K562 (cell line): ENCODE data around the gene PPM1L. TPM values are rescaled to one million over a fixed set of nuclear protein-coding genes. Genes with fewer than 3 reads are reported as not detected.

Experiments used
- ATAC-seq: fragments of 200-7000 bp; cut with Tn5 transposase; 3 replicates; pipeline ENCODE4 v1.9.1; 2020; ENCODE audit warnings: moderate library complexity
- BruUV-seq: library from RNA; stranded (reverse); fragments of 400-500 nt; replicated peaks from 2 replicates; lab custom pipeline; 2021; lab: Mats Ljungman, UMichigan
- CTCF ChIA-PET: fragments of 300-600 bp; formaldehyde crosslinking; extraction: SDS; loops from one replicate; lab custom pipeline; 2021; ENCODE audit warnings: low intra/inter-chr PET ratio; lab: Yijun Ruan, JAX
- POLR2A ChIA-PET: fragments of 300-600, 350-650 bp; sonication (Branson Sonifier 250); formaldehyde crosslinking; extraction: SDS; loops from one replicate; lab custom pipeline; 2021; ENCODE audit warnings: antibody characterized with exemption, inconsistent platforms; lab: Yijun Ruan, JAX
- DNase-seq, 4 experiments: peaks; one replicate each; pipeline versions ENCODE4 v3.0.0 to v3.0.0-alpha.2; 2011 to 2018; ENCODE audit warnings: low spot score in 3 of 4, mixed read lengths in 3 of 4; ENCODE audit errors: extremely low read depth in 1 of 4
- FAIRE-seq: peaks from 2 replicates; lab custom pipeline; 2011; peaks lifted over from hg19 to GRCh38; lab: Jason Lieb, UNC
- H2AFZ ChIP-seq: 2 replicates; pipeline ENCODE4 v1.6.0; 2011; ENCODE audit warnings: low read depth, low read length, control low read depth, inconsistent platforms
- H3K27ac ChIP-seq: fragments of 200-600 bp; 3 replicates; pipeline ENCODE4 v1.8.0; 2011; ENCODE audit warnings: low read depth, mild to moderate bottlenecking, control low read depth, inconsistent platforms, low read length, moderate library complexity, mixed read lengths; ENCODE audit errors: extremely low read depth
- H3K27me3 ChIP-seq, 2 experiments: fragments of 300-600 bp in 1 of 2; 2 replicates in 1 of 2; 3 replicates in 1 of 2; pipeline versions ENCODE4 v1.6.0 to v1.8.0; 2011; ENCODE audit warnings: inconsistent platforms in 2 of 2, low read length in 2 of 2, mild to moderate bottlenecking in 1 of 2, mixed read lengths in 1 of 2, moderate library complexity in 1 of 2; ENCODE audit not compliant: control insufficient read depth in 2 of 2, insufficient read depth in 2 of 2
- H3K36me3 ChIP-seq: fragments of 300-600 bp; 3 replicates; pipeline ENCODE4 v1.8.0; 2011; ENCODE audit warnings: mild to moderate bottlenecking, low read length, inconsistent platforms; ENCODE audit not compliant: control insufficient read depth, insufficient read depth
- H3K4me1 ChIP-seq, 2 experiments: fragments of 200-600 bp in 1 of 2; replicated peaks in 1 of 2; 2 replicates in 1 of 2; 3 replicates in 1 of 2; pipeline versions ENCODE4 v1.5.1 to v1.8.0; 2011; ENCODE audit warnings: inconsistent platforms in 2 of 2, low read length in 2 of 2, mild to moderate bottlenecking in 1 of 2, mixed read lengths in 1 of 2, moderate library complexity in 1 of 2; ENCODE audit not compliant: control insufficient read depth in 2 of 2, insufficient read depth in 2 of 2
- H3K4me2 ChIP-seq: 2 replicates; pipeline ENCODE4 v1.6.1; 2011; ENCODE audit warnings: low read length, control low read depth, inconsistent platforms, mixed read lengths; ENCODE audit not compliant: insufficient read depth
- H3K4me3 ChIP-seq: fragments of 200-600 bp; sonication (generic), shearing (Covaris generic); 2 replicates; pipeline ENCODE4 v1.5.1; 2016; ENCODE audit warnings: control low read depth, inconsistent platforms
- H3K79me2 ChIP-seq: fragments of 200-600 bp; 3 replicates; pipeline ENCODE4 v1.8.0; 2011; ENCODE audit warnings: low read length, inconsistent platforms; ENCODE audit not compliant: control insufficient read depth, insufficient read depth
- H3K9ac ChIP-seq, 2 experiments: 2 replicates each; pipeline versions ENCODE4 v1.6.0 to v1.6.1; 2011; ENCODE audit warnings: low read depth in 2 of 2, low read length in 2 of 2, control low read depth in 1 of 2, inconsistent platforms in 1 of 2, mild to moderate bottlenecking in 1 of 2, mixed read lengths in 1 of 2; ENCODE audit not compliant: insufficient read depth in 1 of 2
- H3K9me1 ChIP-seq: one replicate; pipeline ENCODE4 v1.6.0; 2011; ENCODE audit warnings: inconsistent platforms, mild to moderate bottlenecking, low read length, moderate library complexity; ENCODE audit not compliant: control insufficient read depth, insufficient read depth
- H3K9me3 ChIP-seq: replicated peaks from 2 replicates; pipeline ENCODE4 v1.5.1; 2011; ENCODE audit warnings: low read depth, low read length, inconsistent platforms; ENCODE audit not compliant: control insufficient read depth, insufficient read depth
- H4K20me1 ChIP-seq: replicated peaks from 2 replicates; pipeline ENCODE4 v1.6.1; 2011; ENCODE audit warnings: low read length, inconsistent platforms, mixed read lengths; ENCODE audit not compliant: control insufficient read depth, insufficient read depth
- HMG20A ChIP-seq: fragments of 450-650 bp; formaldehyde crosslinking; conservative IDR thresholded peaks from 2 replicates; pipeline ENCODE4 v1.4.0; 2020; ENCODE audit warnings: mild to moderate bottlenecking, mixed read lengths
- KDM5B ChIP-seq: fragments of 200-600 bp; sonication (generic); IDR thresholded peaks from 2 replicates; pipeline ENCODE4 v1.6.1; 2012; ENCODE audit warnings: low read depth, mild to moderate bottlenecking, moderate library complexity, low read length, control low read depth, inconsistent platforms; ENCODE audit not compliant: insufficient replicate concordance
- NCOA6 ChIP-seq: fragments of 450-650 bp; IDR thresholded peaks from 2 replicates; pipeline ENCODE4 v1.6.1; 2017; ENCODE audit warnings: mild to moderate bottlenecking
- XRCC3 ChIP-seq: fragments of 450-650 bp; IDR thresholded peaks from 2 replicates; pipeline ENCODE4 v1.6.1; 2017; ENCODE audit warnings: mild to moderate bottlenecking, moderate library complexity
- ZNF324 ChIP-seq: fragments of 250-450 bp; sonication (Bioruptor Pico); IDR thresholded peaks from 2 replicates; pipeline ENCODE4 v1.4.0; 2020; ENCODE audit warnings: mild to moderate bottlenecking
- ZNF707 ChIP-seq: fragments of 250-450 bp; sonication (Bioruptor Pico); conservative IDR thresholded peaks from 2 replicates; pipeline ENCODE4 v1.8.0; 2022; ENCODE audit warnings: inconsistent platforms, mild to moderate bottlenecking, moderate library complexity
- WGBS: fragments of 100-300 bp; shearing (Covaris generic); methylation state at CpG from one replicate; pipeline ENCODE4 v1.1.6; 2016; ENCODE audit warnings: low coverage, mixed read lengths; ENCODE audit not compliant: insufficient coverage; ENCODE audit errors: missing lambda C conversion rate; 5-methylcytosine and 5-hydroxymethylcytosine counted together
- in situ Hi-C: fragments of 300-500 bp; cut with MboI; formaldehyde crosslinking; loops from 4 replicates; pipeline ENCODE4 v1.15.0; 2018; ENCODE audit warnings: inconsistent platforms, mixed read lengths
- intact Hi-C: fragments of 100-400 bp; cut with micrococcal nuclease; formaldehyde crosslinking; loops from 2 replicates; pipeline ENCODE4 v1.14.2; 2022
- polyA plus RNA-seq, 8 experiments: library from polyadenylated mRNA; depleted of rRNA in 4 of 8; stranded (reverse) in 5 of 8; unstranded in 3 of 8; fragments of >200 nt; fragmentation: Nextera tagmentation in 2 of 8; fragmentation: Illumina TruSeq in 1 of 8; extraction: Ambion mirVana in 2 of 8; extraction: Trizol in 1 of 8; gene quantifications; 2 replicates each; pipeline versions ENCODE4 v1.2.1 to v1.2.3, GENCODE V29; 2011 to 2014; ENCODE audit warnings: inconsistent platforms in 1 of 8, missing spikeins in 1 of 8
- total RNA-seq, 7 experiments: library from RNA; depleted of rRNA in 6 of 7; stranded (reverse); fragments of >200 nt in 6 of 7; fragmentation: Illumina TruSeq in 2 of 7; extraction: Trizol in 2 of 7; gene quantifications; 2 replicates each; pipeline versions ENCODE4 v1.2.1 to v1.2.3, GENCODE V29; 2011 to 2021; ENCODE audit warnings: low replicate concordance in 1 of 7
- TF ChIP-seq, protein P1 (sequence below): fragments of 450-650 bp; IDR thresholded peaks from 2 replicates; pipeline ENCODE4 v1.6.1; 2018; ENCODE audit warnings: mild to moderate bottlenecking, low read depth; ENCODE audit not compliant: partially characterized antibody
- TF ChIP-seq, protein P2 (sequence below): sonication (generic); formaldehyde crosslinking; IDR thresholded peaks from 2 replicates; pipeline ENCODE4 v1.8.0; 2022; ENCODE audit warnings: missing genetic modification reagents, mild to moderate bottlenecking, moderate library complexity, borderline replicate concordance
- TF ChIP-seq, protein P3 (sequence below): fragments of 250-450 bp; sonication (Bioruptor Pico); IDR thresholded peaks from 2 replicates; pipeline ENCODE4 v1.5.0; 2021; ENCODE audit warnings: mild to moderate bottlenecking, borderline replicate concordance
- TF ChIP-seq, protein P4 (sequence below): fragments of 150-350 bp; conservative IDR thresholded peaks from 2 replicates; pipeline ENCODE4 v1.6.1; 2014; ENCODE audit warnings: low read length
- TF ChIP-seq, protein P5 (sequence below): fragments of 250-450 bp; sonication (Bioruptor Pico); IDR thresholded peaks from 2 replicates; pipeline ENCODE4 v1.5.0; 2021
- TF ChIP-seq, protein P6 (sequence below): fragments of 250-450 bp; sonication (Bioruptor Pico); IDR thresholded peaks from 2 replicates; pipeline ENCODE4 v1.4.0; 2020; ENCODE audit warnings: mild to moderate bottlenecking

The PPM1L gene
- total and polyA plus RNA-seq, 9 of the 15 experiments (the other 6 are each of a cell fraction or from before 2014, with no cell fraction given): 0.01 to 0.41 (median 0.14) TPM

GRCh38 chr3:160827516-160827915, 71.5 kb downstream of the PPM1L start:
- BruUV-seq: no TSS peak
- intact Hi-C loops: no loop called here
- DNase-seq (no peak), FAIRE-seq (no peak), ATAC-seq (no peak)
- Histone ChIP-seq H3K27ac (no peak overlapping the region), H3K36me3 (no peaks in the 10 kb centered on the region), H3K27me3 (no peaks in the 10 kb centered on the region), H3K9me1 (no peaks in the 10 kb centered on the region), H4K20me1 (no peaks in the 10 kb centered on the region), H3K4me1 (no peaks in the 10 kb centered on the region), H3K9me3 (no peaks in the 10 kb centered on the region), H3K79me2 (no peaks in the 10 kb centered on the region), H2AFZ (no peak overlapping the region), H3K4me2 (no peak overlapping the region), H3K4me3 (no peak overlapping the region), H3K9ac (no peak overlapping the region)
- 0% methylated on average over 1 of the region's 1 CpG for WGBS
- in situ Hi-C loops: no loop called here
- ChIA-PET CTCF (no interaction called here), POLR2A (no interaction called here)
- TF ChIP-seq NCOA6 (no peak), XRCC3 (no peak), ZNF707 (no peak), ZNF324 (CRISPR knock-in tag) (no peak), HMG20A (no peak), KDM5B (no peak)
- TF ChIP-seq, protein P1, sequence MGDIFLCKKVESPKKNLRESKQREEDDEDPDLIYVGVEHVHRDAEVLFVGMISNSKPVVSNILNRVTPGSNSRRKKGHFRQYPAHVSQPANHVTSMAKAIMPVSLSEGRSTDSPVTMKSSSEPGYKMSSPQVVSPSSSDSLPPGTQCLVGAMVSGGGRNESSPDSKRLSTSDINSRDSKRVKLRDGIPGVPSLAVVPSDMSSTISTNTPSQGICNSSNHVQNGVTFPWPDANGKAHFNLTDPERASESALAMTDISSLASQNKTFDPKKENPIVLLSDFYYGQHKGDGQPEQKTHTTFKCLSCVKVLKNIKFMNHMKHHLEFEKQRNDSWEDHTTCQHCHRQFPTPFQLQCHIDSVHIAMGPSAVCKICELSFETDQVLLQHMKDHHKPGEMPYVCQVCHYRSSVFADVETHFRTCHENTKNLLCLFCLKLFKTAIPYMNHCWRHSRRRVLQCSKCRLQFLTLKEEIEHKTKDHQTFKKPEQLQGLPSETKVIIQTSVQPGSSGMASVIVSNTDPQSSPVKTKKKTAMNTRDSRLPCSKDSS: no peak
- TF ChIP-seq, protein P2, sequence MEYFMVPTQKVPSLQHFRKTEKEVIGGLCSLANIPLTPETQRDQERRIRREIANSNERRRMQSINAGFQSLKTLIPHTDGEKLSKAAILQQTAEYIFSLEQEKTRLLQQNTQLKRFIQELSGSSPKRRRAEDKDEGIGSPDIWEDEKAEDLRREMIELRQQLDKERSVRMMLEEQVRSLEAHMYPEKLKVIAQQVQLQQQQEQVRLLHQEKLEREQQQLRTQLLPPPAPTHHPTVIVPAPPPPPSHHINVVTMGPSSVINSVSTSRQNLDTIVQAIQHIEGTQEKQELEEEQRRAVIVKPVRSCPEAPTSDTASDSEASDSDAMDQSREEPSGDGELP: no peak
- TF ChIP-seq, protein P3, sequence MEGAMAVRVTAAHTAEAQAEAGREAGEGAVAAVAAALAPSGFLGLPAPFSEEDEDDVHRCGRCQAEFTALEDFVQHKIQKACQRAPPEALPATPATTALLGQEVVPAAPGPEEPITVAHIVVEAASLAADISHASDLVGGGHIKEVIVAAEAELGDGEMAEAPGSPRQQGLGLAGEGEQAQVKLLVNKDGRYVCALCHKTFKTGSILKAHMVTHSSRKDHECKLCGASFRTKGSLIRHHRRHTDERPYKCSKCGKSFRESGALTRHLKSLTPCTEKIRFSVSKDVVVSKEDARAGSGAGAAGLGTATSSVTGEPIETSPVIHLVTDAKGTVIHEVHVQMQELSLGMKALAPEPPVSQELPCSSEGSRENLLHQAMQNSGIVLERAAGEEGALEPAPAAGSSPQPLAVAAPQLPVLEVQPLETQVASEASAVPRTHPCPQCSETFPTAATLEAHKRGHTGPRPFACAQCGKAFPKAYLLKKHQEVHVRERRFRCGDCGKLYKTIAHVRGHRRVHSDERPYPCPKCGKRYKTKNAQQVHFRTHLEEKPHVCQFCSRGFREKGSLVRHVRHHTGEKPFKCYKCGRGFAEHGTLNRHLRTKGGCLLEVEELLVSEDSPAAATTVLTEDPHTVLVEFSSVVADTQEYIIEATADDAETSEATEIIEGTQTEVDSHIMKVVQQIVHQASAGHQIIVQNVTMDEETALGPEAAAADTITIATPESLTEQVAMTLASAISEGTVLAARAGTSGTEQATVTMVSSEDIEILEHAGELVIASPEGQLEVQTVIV (CRISPR knock-in tag): no peak
- TF ChIP-seq, protein P4, sequence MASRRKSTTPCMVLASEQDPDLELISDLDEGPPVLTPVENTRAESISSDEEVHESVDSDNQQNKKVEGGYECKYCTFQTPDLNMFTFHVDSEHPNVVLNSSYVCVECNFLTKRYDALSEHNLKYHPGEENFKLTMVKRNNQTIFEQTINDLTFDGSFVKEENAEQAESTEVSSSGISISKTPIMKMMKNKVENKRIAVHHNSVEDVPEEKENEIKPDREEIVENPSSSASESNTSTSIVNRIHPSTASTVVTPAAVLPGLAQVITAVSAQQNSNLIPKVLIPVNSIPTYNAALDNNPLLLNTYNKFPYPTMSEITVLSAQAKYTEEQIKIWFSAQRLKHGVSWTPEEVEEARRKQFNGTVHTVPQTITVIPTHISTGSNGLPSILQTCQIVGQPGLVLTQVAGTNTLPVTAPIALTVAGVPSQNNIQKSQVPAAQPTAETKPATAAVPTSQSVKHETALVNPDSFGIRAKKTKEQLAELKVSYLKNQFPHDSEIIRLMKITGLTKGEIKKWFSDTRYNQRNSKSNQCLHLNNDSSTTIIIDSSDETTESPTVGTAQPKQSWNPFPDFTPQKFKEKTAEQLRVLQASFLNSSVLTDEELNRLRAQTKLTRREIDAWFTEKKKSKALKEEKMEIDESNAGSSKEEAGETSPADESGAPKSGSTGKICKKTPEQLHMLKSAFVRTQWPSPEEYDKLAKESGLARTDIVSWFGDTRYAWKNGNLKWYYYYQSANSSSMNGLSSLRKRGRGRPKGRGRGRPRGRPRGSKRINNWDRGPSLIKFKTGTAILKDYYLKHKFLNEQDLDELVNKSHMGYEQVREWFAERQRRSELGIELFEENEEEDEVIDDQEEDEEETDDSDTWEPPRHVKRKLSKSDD: no peak
- TF ChIP-seq, protein P5, sequence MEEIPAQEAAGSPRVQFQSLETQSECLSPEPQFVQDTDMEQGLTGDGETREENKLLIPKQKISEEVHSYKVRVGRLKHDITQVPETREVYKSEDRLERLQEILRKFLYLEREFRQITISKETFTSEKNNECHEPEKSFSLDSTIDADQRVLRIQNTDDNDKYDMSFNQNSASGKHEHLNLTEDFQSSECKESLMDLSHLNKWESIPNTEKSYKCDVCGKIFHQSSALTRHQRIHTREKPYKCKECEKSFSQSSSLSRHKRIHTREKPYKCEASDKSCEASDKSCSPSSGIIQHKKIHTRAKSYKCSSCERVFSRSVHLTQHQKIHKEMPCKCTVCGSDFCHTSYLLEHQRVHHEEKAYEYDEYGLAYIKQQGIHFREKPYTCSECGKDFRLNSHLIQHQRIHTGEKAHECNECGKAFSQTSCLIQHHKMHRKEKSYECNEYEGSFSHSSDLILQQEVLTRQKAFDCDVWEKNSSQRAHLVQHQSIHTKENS: no peak
- TF ChIP-seq, protein P6, sequence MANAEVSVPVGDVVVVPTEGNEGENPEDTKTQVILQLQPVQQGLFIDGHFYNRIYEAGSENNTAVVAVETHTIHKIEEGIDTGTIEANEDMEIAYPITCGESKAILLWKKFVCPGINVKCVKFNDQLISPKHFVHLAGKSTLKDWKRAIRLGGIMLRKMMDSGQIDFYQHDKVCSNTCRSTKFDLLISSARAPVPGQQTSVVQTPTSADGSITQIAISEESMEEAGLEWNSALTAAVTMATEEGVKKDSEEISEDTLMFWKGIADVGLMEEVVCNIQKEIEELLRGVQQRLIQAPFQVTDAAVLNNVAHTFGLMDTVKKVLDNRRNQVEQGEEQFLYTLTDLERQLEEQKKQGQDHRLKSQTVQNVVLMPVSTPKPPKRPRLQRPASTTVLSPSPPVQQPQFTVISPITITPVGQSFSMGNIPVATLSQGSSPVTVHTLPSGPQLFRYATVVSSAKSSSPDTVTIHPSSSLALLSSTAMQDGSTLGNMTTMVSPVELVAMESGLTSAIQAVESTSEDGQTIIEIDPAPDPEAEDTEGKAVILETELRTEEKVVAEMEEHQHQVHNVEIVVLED (CRISPR knock-in tag): no peak
